ENCODE data around the gene CABCOCO1. TPM values are rescaled to one million over a fixed set of nuclear protein-coding genes. Genes with fewer than 3 reads are reported as not detected.

The CABCOCO1 gene
- total RNA-seq, 1 donor from 2014 or later = not detected

GRCh38 chr10:61797304-61798153, 134.8 kb downstream of the CABCOCO1 start:
- DNase-seq = no peak
- no peak for ATAC-seq
- intact Hi-C loops (cut with micrococcal nuclease) = no loop called here

GRCh38 chr10:61798713-61799112, 136.0 kb downstream of the CABCOCO1 start:
- DNase-seq (no peak), ATAC-seq (no peak)
- intact Hi-C loops (cut with micrococcal nuclease) = no loop called here

GRCh38 chr10:61801484-61801883, 138.8 kb downstream of the CABCOCO1 start:
- intact Hi-C loops (cut with micrococcal nuclease) = no loop called here
- ATAC-seq (no peak), DNase-seq (no peak)

- no peak for DNase-seq
- ATAC-seq = no peak
- intact Hi-C loops (cut with micrococcal nuclease) = no loop called here
Measured at GRCh38 chr10:61803269-61803668, 140.5 kb downstream of the CABCOCO1 start.

GRCh38 chr10:61804414-61804813, 141.7 kb downstream of the CABCOCO1 start:
- intact Hi-C loops (cut with micrococcal nuclease) = no loop called here
- ATAC-seq = no peak
- DNase-seq = no peak

- no peak for DNase-seq
- intact Hi-C loops (cut with micrococcal nuclease) = no loop called here
- no peak for ATAC-seq
Measured at GRCh38 chr10:61805091-61805490, 142.4 kb downstream of the CABCOCO1 start.

GRCh38 chr10:61810263-61810662, 147.5 kb downstream of the CABCOCO1 start:
- ATAC-seq (no peak), DNase-seq (no peak)
- intact Hi-C loops (cut with micrococcal nuclease) = no loop called here

- no peak for ATAC-seq
- DNase-seq = no peak
- intact Hi-C loops (cut with micrococcal nuclease) = no loop called here
Measured at GRCh38 chr10:61812052-61812721, 149.5 kb downstream of the CABCOCO1 start.

- DNase-seq = no peak
- ATAC-seq = no peak
- intact Hi-C loops (cut with micrococcal nuclease) = no loop called here
Measured at GRCh38 chr10:61812920-61813319, 150.2 kb downstream of the CABCOCO1 start.

- intact Hi-C loops (cut with micrococcal nuclease) = no loop called here
- no peak for ATAC-seq
- DNase-seq = no peak
Measured at GRCh38 chr10:61814160-61814559, 151.4 kb downstream of the CABCOCO1 start.

GRCh38 chr10:61815496-61815895, 152.8 kb downstream of the CABCOCO1 start:
- intact Hi-C loops (cut with micrococcal nuclease) = no loop called here
- DNase-seq (no peak), ATAC-seq (no peak)

Other genes starting within 250 kb of the CABCOCO1 start
- 0.67 TPM for gene TMEM26, start 209.5 kb upstream of the CABCOCO1 start, total RNA-seq
- gene ARID5B, start 238.8 kb downstream of the CABCOCO1 start, total RNA-seq = 12.9 TPM